HL-60/S4 treated with retinoic acid at 250 ng/mL for 4 days and 3 days (cell line): ENCODE measurements around the gene PFKM.
"Not testable (repeated sequence)": the region's sequence is repeated elsewhere in the genome, so short reads cannot be mapped to it uniquely, and the experiment has no call there.

Experiments
- in situ Hi-C: fragments of 300-500 bp; cut with MboI; formaldehyde crosslinking; loops from 2 replicates; pipeline ENCODE4 v1.7.0; 2022; ENCODE audit warnings: low sequenced_read_pairs

Gene PFKM

DNA sequence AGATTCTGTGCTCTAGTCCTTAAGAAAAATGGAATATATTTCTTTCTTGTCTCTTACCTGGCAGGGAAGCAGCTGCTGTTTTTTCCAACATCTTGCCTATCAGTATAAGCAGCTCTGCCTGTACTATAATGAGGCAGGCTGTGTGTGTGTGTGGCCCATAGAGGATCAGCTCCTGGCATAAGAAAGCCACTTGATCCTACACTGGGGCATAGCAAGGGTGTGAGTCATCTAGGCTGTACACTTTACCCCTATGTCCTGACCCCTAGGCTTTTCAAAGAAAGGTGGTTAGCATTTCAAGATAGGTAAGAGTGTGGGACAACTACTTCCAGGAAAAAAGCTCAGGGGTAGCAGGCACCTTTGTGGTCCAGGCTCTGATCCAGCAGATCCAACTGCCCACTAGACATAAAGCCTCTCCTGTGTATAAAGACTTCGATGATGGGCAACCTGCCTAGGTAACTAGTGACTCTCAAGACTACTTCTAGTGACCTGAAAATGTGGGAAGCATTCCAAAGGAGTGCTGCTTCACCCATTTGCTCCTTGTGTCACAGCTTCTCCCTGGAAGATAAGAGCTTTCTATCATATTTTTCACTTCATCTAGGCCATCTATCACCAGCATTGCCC lies 8.4 kb upstream of the PFKM start:
- in situ Hi-C loops, result no loop called here

DNA sequence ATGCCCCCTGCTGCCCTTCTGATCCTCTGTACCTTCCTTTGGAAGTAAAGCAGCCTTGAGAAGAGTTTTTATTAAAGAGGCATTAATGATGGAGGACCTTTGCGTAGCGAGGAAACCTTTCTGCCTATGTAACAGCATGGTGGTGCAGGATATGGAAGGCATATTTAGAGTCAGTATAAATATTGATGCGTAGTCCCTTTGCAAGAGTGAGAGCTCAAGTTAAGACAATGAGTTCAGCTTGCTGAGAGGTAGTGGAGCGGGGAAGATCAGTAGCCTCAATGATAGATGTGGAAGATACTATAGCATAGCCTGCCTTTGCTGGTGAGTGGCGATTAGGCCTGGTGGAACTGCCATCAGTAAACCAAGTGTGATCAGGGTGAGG lies 7.9 kb upstream of the PFKM start:
- in situ Hi-C loops, result not testable (repeated sequence)

- in situ Hi-C loops, result no loop called here
Measured at GRCh38 chr12:48115957-48116356, 3.2 kb upstream of the PFKM start.

GRCh38 chr12:48118284-48118871 lies 786 bp upstream of the PFKM start:
- in situ Hi-C loops, result no loop called here

DNA sequence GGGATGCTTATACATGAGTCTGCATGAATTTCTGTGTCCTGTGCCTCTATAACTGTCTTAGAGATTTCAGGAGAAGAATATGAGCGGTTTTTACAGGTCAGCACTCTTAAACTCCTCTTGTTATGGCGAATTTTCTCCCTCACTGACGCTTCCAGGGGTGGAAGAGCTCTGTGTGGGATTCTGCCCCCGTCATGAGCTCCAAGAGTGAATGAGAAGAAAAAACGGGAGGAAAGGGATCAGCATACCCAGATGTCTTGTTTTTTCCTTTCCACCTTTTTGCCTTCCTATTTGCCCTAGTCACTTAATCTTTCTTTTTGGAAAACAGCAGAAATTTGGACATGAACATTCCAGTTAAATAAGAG lies 651 bp downstream of the PFKM start:
- in situ Hi-C loops, result no loop called here

DNA sequence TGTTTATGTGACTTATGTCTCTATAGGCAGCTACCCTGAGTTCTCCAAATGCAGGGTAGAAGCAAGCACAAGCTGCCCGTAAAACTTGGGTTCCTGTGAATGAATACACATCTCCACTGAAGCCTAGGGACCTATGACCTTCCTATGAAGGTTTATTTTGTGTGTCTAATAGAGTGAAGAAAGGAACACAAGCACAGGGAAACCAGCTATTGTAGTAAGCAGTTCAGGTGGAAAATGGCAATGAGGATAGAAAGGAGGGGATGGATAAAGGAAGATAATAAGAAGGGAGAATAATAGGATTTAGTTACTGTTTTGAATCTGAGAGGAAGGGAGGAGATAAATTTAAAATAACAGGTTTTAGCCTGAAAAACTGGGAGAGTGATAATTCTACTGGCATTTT lies 2.4 kb downstream of the PFKM start:
- in situ Hi-C loops, result no loop called here

DNA sequence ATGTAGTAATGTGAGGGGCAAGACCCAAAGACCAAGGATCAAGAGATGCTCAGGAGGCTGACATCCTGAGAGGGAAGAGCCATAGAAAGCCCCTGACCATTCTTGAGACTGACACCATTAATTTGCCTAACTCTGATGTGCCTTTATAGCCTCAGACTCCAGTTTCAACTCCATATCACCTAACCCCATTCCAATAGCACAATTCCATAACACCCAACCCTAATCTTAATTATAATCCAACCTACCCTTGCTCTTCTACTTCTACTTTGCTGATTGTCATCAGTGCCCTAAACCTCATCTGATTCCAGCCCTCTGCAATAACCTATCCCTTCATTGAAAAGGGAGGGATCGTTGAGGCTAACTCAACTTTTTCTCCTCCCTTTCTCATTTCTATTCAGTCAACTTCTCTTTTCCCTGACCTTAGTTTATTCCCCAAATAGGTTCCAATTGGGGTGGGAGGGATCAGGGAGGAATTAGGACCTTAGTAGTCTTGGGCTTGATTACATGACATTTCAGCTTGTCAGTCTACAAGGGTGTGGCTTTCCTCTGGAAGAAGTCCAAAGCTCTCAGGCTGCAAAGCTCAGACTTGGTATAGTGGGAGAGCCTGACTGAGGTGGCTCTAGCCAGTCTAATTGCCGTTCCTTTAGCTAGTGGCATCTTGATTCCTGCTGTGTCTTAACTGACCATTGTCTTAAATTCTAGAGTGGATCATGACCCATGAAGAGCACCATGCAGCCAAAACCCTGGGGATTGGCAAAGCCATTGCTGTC lies 3.1 kb downstream of the PFKM start:
- in situ Hi-C loops, result no loop called here

GRCh38 chr12:48123169-48123568 lies 4.0 kb downstream of the PFKM start:
- in situ Hi-C loops, result no loop called here

GRCh38 chr12:48125542-48125941 lies 6.4 kb downstream of the PFKM start:
- in situ Hi-C loops, result not testable (repeated sequence)

DNA sequence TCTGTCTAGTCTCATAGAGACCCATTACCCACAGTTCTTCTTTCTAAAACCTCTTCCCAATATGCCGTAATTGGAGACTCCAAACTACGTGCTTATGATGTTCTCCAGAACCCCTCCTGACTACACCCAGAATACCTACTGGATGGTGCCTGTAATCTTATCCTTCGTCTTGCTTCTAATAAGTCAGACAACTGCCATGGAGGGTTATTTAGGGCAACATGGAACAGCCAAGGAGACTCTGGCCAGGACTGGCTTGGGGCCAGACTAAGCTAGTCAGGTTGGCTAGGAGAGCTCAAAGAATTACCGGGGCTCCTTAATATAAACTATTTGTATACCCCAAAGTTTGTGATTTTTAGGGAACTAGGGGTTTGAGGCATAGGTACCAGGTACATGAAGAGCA lies 6.8 kb downstream of the PFKM start:
- in situ Hi-C loops, result no loop called here

DNA sequence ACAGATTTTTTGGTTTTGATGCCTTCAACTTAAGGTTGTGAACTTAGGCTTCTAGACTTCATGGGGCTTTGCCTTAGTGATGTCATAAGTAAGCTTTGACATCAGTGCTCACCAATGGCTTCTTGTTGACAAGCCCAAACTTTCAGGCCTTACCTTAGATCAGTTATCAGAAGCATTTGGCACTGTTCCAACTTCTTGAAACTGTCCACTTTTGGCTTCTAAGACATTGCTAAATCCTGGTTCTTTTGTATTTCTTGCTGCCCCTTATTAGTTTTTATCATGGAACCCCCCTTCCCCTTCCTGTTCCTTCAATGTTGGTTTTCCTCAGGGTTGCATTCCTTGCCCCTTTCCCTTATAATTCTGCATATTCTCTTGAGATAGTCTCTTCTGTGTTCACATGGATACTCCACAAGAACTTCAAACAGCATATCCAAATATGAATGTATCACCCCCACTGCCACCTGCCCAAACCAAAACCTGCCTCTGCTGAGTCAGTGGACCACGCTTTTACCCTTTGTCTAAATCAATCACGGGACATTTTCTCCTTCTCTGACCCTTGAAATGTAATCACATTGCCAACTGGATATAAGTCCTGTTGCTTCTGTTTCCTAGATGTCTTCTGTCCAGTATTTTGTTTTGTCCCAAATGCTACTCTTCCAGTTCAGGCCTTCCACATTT lies 7.9 kb downstream of the PFKM start:
- in situ Hi-C loops, result no loop called here

DNA sequence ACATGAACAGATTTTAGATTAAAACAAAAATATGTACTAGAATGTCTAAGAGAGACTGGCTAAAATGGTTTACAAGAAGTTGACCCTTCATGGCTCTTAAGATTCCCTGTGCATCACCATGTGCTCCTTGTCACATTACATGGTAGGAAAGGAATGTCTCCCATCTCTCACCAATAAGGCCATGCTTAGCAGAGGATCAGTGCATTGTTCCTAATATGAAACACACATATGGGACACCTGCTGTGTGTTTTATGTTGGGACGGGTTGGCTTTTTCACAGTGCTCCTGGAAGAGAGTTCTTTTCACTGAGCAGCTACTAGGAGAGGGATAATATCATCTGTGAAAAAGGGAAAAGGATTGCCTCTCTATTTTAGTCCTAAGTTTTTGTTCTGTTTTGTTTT lies 9.6 kb downstream of the PFKM start:
- in situ Hi-C loops, result no loop called here

DNA sequence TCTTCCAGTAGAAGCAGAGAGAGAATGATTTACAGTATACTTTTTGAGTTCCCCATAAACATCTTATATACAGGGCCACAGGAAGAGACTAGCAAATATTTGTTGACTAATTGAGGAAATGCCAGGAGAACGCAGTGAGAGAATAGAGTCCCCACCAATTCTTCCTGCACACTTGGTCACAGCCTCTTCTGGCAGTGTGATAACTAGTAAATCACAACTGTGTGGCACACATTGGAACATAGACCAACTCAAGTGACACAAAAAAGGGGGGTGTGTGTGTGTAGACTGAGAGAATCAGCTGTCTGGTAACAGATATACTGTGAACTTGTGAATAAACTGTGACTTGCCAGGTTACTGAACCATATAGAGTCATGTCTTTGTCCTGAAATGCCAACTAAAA lies 10.2 kb downstream of the PFKM start:
- in situ Hi-C loops, result no loop called here

DNA sequence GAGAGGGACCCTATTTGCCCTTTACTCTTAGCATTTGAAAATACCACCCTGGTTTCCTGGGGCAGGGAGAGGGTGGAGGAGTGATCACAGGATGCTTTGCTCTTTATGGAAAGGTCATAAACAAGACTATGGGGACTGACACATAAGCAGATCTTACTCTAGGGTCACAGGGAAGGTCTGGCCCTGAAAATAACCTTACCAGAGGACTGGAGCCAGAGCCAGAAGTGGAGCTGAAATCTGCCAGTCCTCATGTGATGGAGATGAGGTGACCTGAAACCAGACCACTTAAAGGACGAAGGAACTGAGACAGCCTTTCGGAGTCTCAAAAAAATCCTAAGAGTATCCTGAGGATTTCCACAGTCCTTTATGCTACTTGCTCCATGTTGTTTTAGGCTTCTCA lies 12.4 kb downstream of the PFKM start:
- in situ Hi-C loops, result no loop called here

GRCh38 chr12:48132826-48133225 lies 13.7 kb downstream of the PFKM start:
- in situ Hi-C loops, result no loop called here

DNA sequence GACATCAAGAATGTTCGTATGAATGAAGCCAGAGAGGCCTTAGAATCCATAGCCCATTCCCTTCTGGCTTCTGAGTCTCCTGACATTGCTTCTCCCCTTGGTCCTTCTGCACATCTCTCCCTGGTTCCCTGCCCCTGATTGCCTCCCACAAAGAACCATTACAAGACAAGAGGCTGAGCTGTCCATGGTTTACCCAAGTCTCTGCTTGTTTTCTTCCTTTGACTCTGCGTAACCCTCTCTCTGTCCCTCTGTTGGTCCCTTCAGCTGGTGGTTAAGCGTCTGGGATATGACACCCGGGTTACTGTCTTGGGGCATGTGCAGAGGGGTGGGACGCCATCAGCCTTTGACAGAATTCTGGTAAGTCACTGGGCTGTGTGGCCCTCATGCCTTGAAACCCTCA lies 15.9 kb downstream of the PFKM start:
- in situ Hi-C loops, result no loop called here

GRCh38 chr12:48142818-48143674 lies 23.9 kb downstream of the PFKM start:
- in situ Hi-C loops, result no loop called here

DNA sequence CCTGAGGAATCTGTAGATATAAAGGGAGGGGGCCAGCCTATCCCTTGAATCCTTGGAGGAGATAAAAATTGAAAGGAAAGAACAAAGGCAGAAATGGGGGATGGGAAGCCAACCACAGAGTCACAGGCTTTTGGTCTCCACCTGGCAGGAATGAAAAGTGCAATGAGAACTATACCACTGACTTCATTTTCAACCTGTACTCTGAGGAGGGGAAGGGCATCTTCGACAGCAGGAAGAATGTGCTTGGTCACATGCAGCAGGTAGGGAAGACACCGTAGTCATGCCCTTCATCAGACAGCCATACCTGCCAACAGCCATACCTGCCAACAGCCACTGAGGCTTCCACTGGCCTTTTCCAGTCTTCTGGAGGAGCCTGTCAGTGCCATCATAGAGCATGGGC lies 24.7 kb downstream of the PFKM start:
- in situ Hi-C loops, result no loop called here

DNA sequence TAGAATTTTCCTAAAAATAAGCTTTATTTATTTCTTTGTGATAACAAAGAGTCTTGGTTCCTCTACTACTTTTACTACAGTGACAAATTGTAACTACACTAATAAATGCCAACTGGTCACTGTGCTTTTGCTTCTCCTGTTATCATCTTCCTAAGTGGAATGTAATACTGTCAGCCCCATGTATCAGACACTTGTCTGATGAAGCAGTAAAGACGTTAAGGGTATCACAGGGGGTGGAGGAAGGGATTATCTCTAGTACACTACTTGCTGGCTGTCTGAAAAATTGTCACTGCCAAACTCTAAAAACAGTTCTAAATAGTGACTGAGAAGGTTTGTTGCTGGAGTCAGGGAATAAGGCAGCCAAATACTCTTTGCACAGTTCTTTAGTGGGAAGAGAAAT lies 26.8 kb downstream of the PFKM start:
- in situ Hi-C loops, result no loop called here

- in situ Hi-C loops, result loop anchor here (25.0 kb wide), 1 partner anchor 414 kb away; the partner anchor contains the start of gene ENDOU
Measured at GRCh38 chr12:48151103-48151771, 32.1 kb downstream of the PFKM start.
